ENCODE data around the gene MTCH2. TPM values are rescaled to one million over a fixed set of nuclear protein-coding genes. Genes with fewer than 3 reads are reported as not detected.

MTCH2 gene
- 174 and 176 TPM in 2 replicates for total RNA-seq (2021)
- long read RNA-seq, transcript MTCH2-201 (13 exons, 2,587 nt): major isoform, 345 of 454 reads
- long read RNA-seq, partial matches to known transcripts: 1 of 454 reads
- long read RNA-seq, other reads (novel, unspliced or antisense): 108 of 454 reads

DNA sequence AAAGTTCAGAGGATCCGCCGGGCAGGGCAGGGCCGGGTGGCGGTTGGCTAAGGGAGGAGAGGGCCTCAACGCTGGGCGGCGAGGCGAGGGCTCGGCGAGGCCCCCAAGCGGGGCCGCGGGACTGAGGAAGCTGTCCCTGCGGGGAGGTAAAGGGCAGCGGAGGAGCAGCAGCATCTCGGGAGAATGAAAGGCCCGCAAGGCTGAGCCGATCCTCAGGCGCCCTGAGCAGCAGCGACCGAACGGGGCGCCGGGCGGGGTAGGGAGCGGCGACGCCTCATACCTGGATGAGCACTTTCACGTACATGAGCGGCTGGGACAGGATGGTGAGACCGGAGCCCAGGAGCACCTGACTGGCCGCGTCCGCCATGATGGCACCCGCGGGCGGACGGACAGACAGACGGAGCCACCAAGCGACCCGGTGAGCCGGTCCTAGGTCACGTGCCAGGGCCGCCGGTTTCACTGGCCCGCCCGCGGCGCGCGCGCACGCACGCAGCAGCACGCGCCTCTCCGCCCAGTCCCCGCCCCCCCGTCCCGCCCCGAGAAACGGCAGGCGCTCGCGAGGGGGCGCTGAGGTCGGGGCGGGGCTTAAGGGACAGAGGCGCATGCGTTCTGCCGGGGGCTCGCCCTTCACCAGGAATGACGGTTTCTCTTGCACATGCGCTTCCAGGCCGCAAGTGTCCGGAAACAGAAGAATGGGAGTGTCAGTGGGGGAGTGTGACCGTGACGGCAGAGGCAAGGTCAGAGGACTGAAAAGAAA, at the start of gene MTCH2:
MTCH2 (minus strand) TSS at position 461 of the 757 bp plus-strand sequence; CDS start at position 367, 94 bp downstream.
- peak; percentile 96 for DNase-seq
- H3K9me3 Mint-ChIP-seq: no peaks in the 10 kb centered on the region; a peak in 1 of 5 replicates

More for the DNA sequence above, at the start of gene MTCH2:
- no peaks in the 10 kb centered on the region for H4K20me1 ChIP-seq (ENCODE audit: control insufficient read depth, insufficient read depth, insufficient read length)
- peak within 1 kb of the TSS; percentile 80 for H3K4me2 ChIP-seq (ENCODE audit: insufficient read depth, insufficient read length, low read length)
- no peak within 1 kb of the TSS for H2BK120ac ChIP-seq (ENCODE audit: low read depth, low read length, poor library complexity, severe bottlenecking)
- H3K23ac ChIP-seq (ENCODE audit: insufficient read length, low read depth, low read length): no peak within 1 kb of the TSS
- TF ChIP-seq, protein P1, sequence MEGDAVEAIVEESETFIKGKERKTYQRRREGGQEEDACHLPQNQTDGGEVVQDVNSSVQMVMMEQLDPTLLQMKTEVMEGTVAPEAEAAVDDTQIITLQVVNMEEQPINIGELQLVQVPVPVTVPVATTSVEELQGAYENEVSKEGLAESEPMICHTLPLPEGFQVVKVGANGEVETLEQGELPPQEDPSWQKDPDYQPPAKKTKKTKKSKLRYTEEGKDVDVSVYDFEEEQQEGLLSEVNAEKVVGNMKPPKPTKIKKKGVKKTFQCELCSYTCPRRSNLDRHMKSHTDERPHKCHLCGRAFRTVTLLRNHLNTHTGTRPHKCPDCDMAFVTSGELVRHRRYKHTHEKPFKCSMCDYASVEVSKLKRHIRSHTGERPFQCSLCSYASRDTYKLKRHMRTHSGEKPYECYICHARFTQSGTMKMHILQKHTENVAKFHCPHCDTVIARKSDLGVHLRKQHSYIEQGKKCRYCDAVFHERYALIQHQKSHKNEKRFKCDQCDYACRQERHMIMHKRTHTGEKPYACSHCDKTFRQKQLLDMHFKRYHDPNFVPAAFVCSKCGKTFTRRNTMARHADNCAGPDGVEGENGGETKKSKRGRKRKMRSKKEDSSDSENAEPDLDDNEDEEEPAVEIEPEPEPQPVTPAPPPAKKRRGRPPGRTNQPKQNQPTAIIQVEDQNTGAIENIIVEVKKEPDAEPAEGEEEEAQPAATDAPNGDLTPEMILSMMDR (conservative IDR thresholded peaks at IDR 0.05): peak; percentile 38; the same call in 2 of the 3 replicates
- peaks cover 13 to 25% (median 20%) of the 10 kb centered on the region in 3 experiments for H3K36me3 Mint-ChIP-seq (ENCODE audit: insufficient read depth in 1 of 3, low read depth in 3 of 3)
- H4K91ac ChIP-seq (ENCODE audit: insufficient read length, low read depth, low read length): no peak within 1 kb of the TSS
- no peaks in the 10 kb centered on the region for H3K27me3 ChIP-seq (ENCODE audit: insufficient read depth, low read length)
- H2BK5ac ChIP-seq (ENCODE audit: insufficient read length, low read length): no peak within 1 kb of the TSS
- H3K9me3 ChIP-seq (ENCODE audit: control insufficient read depth, low read depth, low read length): no peaks in the 10 kb centered on the region
- 0 out of 2 replicates have a peak, but pooled peaks cover 2% of the 10 kb centered on the region for H3K4me1 ChIP-seq (ENCODE audit: insufficient read depth, low read length)
- H2BK15ac ChIP-seq (ENCODE audit: low read depth, low read length): no peak within 1 kb of the TSS
- no peak within 1 kb of the TSS for H3T11ph ChIP-seq (ENCODE audit: low read length)
- no peak within 1 kb of the TSS for H2BK12ac ChIP-seq (ENCODE audit: insufficient read length, low read depth, low read length)
- H3K4me1 Mint-ChIP-seq: peaks cover 11 to 17% of the 10 kb centered on the region in 2 experiments
- H3K27ac ChIP-seq (ENCODE audit: insufficient read length, low read depth, low read length): peak within 1 kb of the TSS; percentile 16
- H3K79me1 ChIP-seq (ENCODE audit: insufficient read depth, low read depth, low read length, poor library complexity, severe bottlenecking): no peaks in the 10 kb centered on the region
- H4K8ac ChIP-seq (replicated peaks; ENCODE audit: insufficient read length, low read depth, low read length): no peak within 1 kb of the TSS
- H2BK20ac ChIP-seq (ENCODE audit: low read depth, low read length, poor library complexity, severe bottlenecking): no peak within 1 kb of the TSS
- no peak within 1 kb of the TSS for H4K5ac ChIP-seq (ENCODE audit: insufficient read length, low read depth, low read length)
- no peak within 1 kb of the TSS for H3K4ac ChIP-seq (ENCODE audit: low read depth, low read length)
- H3K4me3 Mint-ChIP-seq: peak within 1 kb of the TSS; percentile 95 to 97
- peak within 1 kb of the TSS; percentile 69 for H3K18ac ChIP-seq (ENCODE audit: insufficient read length, low read depth, low read length)
- peak within 1 kb of the TSS; percentile 70 for H3K9ac ChIP-seq (ENCODE audit: extremely low read depth, insufficient read length, low read length)
- no peaks in the 10 kb centered on the region for H3K27me3 Mint-ChIP-seq (ENCODE audit: low read depth)
- H3K23me2 ChIP-seq (ENCODE audit: insufficient read length, low read depth, low read length, poor library complexity, severe bottlenecking): peaks cover 5% of the 10 kb centered on the region
- H2AFZ ChIP-seq (ENCODE audit: low read length): no peak within 1 kb of the TSS
- peaks cover 5% of the 10 kb centered on the region; the same call in 1 of the 2 replicates for H3K79me2 ChIP-seq (ENCODE audit: insufficient read depth, low read length)
- H2AK5ac ChIP-seq (ENCODE audit: insufficient read length, low read length): no peak within 1 kb of the TSS
- H3K27ac Mint-ChIP-seq: peak within 1 kb of the TSS; percentile 90 to 96 (median 94)
- H3K56ac ChIP-seq (ENCODE audit: insufficient read length, low read depth, low read length): no peak within 1 kb of the TSS
- H3K14ac ChIP-seq (ENCODE audit: insufficient read depth, low read length): peak within 1 kb of the TSS; percentile 92
- WGBS (ENCODE audit: extremely low coverage, insufficient read length, low lambda C conversion rate): no CpG with 5 or more reads among the region's 78 CpGs
